Effector memory CD4-positive, alpha-beta T cell (primary cell): ENCODE results near the gene PIK3AP1.

Source experiments
- DNase-seq, 3 donors: peaks; one replicate each; pipeline ENCODE4 v3.0.0-alpha.2; 2020
- H3K27ac ChIP-seq: 2 replicates; pipeline ENCODE4 v1.7.0; 2013; ENCODE audit warnings: mild to moderate bottlenecking, low read length, moderate library complexity; ENCODE audit not compliant: insufficient read depth, poor library complexity, severe bottlenecking
- H3K27me3 ChIP-seq: replicated peaks from 2 replicates; pipeline ENCODE4 v1.7.0; 2013; ENCODE audit warnings: mild to moderate bottlenecking, low read length; ENCODE audit not compliant: insufficient read depth, control insufficient read depth, poor library complexity, severe bottlenecking
- H3K36me3 ChIP-seq: 2 replicates; pipeline ENCODE4 v1.7.0; 2013; ENCODE audit warnings: mild to moderate bottlenecking, low read length, moderate library complexity; ENCODE audit not compliant: control insufficient read depth, insufficient read depth
- H3K4me1 ChIP-seq: 2 replicates; pipeline ENCODE4 v1.7.0; 2013; ENCODE audit warnings: low read length, mild to moderate bottlenecking; ENCODE audit not compliant: control insufficient read depth, insufficient read depth, poor library complexity, severe bottlenecking
- H3K4me3 ChIP-seq: 2 replicates; pipeline ENCODE4 v1.7.0; 2013; ENCODE audit warnings: low read length, low read depth, mild to moderate bottlenecking; ENCODE audit not compliant: insufficient read depth, poor library complexity, severe bottlenecking
- H3K9me3 ChIP-seq: 2 replicates; pipeline ENCODE4 v1.7.0; 2013; ENCODE audit warnings: mild to moderate bottlenecking, low read length, moderate library complexity; ENCODE audit not compliant: control insufficient read depth

Gene PIK3AP1

GRCh38 chr10:96721207-96721572 lies 876 bp upstream of the PIK3AP1 start:
- no peaks in the 10 kb centered on the region for H3K36me3 ChIP-seq
- no peaks in the 10 kb centered on the region for H3K27me3 ChIP-seq
- peaks cover 9% of the 10 kb centered on the region for H3K4me1 ChIP-seq
- no peaks in the 10 kb centered on the region for H3K9me3 ChIP-seq
- H3K4me3 ChIP-seq: peak overlapping the region; percentile 79
- DNase-seq: no peak
- H3K27ac ChIP-seq: no peak overlapping the region

- DNase-seq: peak in 1 of 3 donors; percentile 5
- H3K36me3 ChIP-seq: no peaks in the 10 kb centered on the region
- H3K27me3 ChIP-seq: no peaks in the 10 kb centered on the region
- peak overlapping the region; percentile 79 for H3K4me3 ChIP-seq
- H3K4me1 ChIP-seq: peaks cover 9% of the 10 kb centered on the region
- no peak overlapping the region for H3K27ac ChIP-seq
- H3K9me3 ChIP-seq: no peaks in the 10 kb centered on the region
These were observed 378 bp downstream of the PIK3AP1 start for GRCh38 chr10:96719850-96720421.

- no peaks in the 10 kb centered on the region for H3K27me3 ChIP-seq
- H3K27ac ChIP-seq: no peak overlapping the region
- H3K4me3 ChIP-seq: no peak overlapping the region
- DNase-seq: no peak
- peaks cover 9% of the 10 kb centered on the region for H3K4me1 ChIP-seq
- no peaks in the 10 kb centered on the region for H3K9me3 ChIP-seq
- no peaks in the 10 kb centered on the region for H3K36me3 ChIP-seq
These were observed 1.1 kb downstream of the PIK3AP1 start for GRCh38 chr10:96719200-96719599.

- no peak for DNase-seq
- Histone ChIP-seq H3K4me1 (peaks cover 9% of the 10 kb centered on the region), H3K9me3 (no peaks in the 10 kb centered on the region), H3K36me3 (no peaks in the 10 kb centered on the region), H3K4me3 (no peak overlapping the region), H3K27ac (no peak overlapping the region), H3K27me3 (no peaks in the 10 kb centered on the region)
These were observed 1.9 kb downstream of the PIK3AP1 start for GRCh38 chr10:96718304-96718990.

- H3K4me3 ChIP-seq: no peak overlapping the region
- H3K9me3 ChIP-seq: no peaks in the 10 kb centered on the region
- H3K27me3 ChIP-seq: no peaks in the 10 kb centered on the region
- DNase-seq: no peak
- no peaks in the 10 kb centered on the region for H3K36me3 ChIP-seq
- H3K27ac ChIP-seq: no peak overlapping the region
- peaks cover 9% of the 10 kb centered on the region for H3K4me1 ChIP-seq
These were observed 3.9 kb downstream of the PIK3AP1 start for GRCh38 chr10:96716390-96716789.

GRCh38 chr10:96714746-96715255 lies 5.5 kb downstream of the PIK3AP1 start:
- Histone ChIP-seq H3K36me3 (no peaks in the 10 kb centered on the region), H3K27ac (no peak overlapping the region), H3K9me3 (no peaks in the 10 kb centered on the region), H3K27me3 (no peaks in the 10 kb centered on the region), H3K4me1 (peaks cover under 1% of the 10 kb centered on the region), H3K4me3 (no peak overlapping the region)
- no peak for DNase-seq

- Histone ChIP-seq H3K36me3 (no peaks in the 10 kb centered on the region), H3K27me3 (no peaks in the 10 kb centered on the region), H3K9me3 (no peaks in the 10 kb centered on the region), H3K27ac (no peak overlapping the region), H3K4me3 (no peak overlapping the region), H3K4me1 (no peaks in the 10 kb centered on the region)
- no peak for DNase-seq
These were observed 6.2 kb downstream of the PIK3AP1 start for GRCh38 chr10:96714031-96714590.

GRCh38 chr10:96712662-96713271 lies 7.5 kb downstream of the PIK3AP1 start:
- Histone ChIP-seq H3K9me3 (no peaks in the 10 kb centered on the region), H3K27ac (no peak overlapping the region), H3K4me3 (no peak overlapping the region), H3K36me3 (no peaks in the 10 kb centered on the region), H3K4me1 (no peaks in the 10 kb centered on the region), H3K27me3 (no peaks in the 10 kb centered on the region)
- no peak for DNase-seq

- Histone ChIP-seq H3K9me3 (no peaks in the 10 kb centered on the region), H3K4me1 (no peaks in the 10 kb centered on the region), H3K27ac (no peak overlapping the region), H3K27me3 (no peaks in the 10 kb centered on the region), H3K36me3 (no peaks in the 10 kb centered on the region), H3K4me3 (no peak overlapping the region)
- no peak for DNase-seq
These were observed 9.1 kb downstream of the PIK3AP1 start for GRCh38 chr10:96711048-96711728.
